ENCODE data around the gene CHD1.

Gene CHD1

DNA sequence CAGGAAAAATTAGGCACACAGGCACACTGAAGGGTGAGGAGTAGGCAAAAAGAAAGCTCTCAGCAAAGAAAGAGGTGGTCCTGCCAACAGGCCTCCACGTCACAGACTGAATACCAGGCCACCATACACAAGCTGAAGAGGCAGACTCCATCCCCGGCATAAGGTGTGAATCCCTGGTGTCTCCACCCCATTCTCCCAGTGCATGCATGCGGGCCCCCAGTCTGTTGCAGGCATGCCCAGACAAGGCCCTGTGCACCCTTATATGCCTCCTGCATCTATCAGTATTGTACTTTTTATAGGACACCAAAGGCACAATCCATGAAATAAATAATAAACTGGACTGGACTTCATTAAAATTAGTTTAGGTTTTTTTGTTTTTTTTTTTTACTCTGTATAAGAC, 82.3 kb downstream of the CHD1 start:
- Histone ChIP-seq H2AFZ (ENCODE audit: low read depth, low read length, severe bottlenecking) (no peak overlapping the region), H3K4me3 (ENCODE audit: insufficient read depth, low read length, poor library complexity, severe bottlenecking) (no peak overlapping the region), H3K27ac (ENCODE audit: low read depth, low read length) (no peak overlapping the region), H3K79me2 (ENCODE audit: insufficient read depth, low read length) (no peaks in the 10 kb centered on the region), H3K9me3 (ENCODE audit: insufficient read depth, low read length) (peaks cover 12% of the 10 kb centered on the region; the same call in 1 of the 2 replicates), H3F3A (ENCODE audit: insufficient read depth) (0 out of 2 replicates have a peak, but pooled peaks cover 4% of the 10 kb centered on the region), H3K9me2 (replicated peaks; ENCODE audit: insufficient read depth, low read length) (no peaks in the 10 kb centered on the region), H4K20me1 (ENCODE audit: low read depth, low read length) (no peaks in the 10 kb centered on the region), H3K36me3 (ENCODE audit: low read length) (no peaks in the 10 kb centered on the region), H3K27me3 (ENCODE audit: low read length) (no peaks in the 10 kb centered on the region), H3K4me2 (ENCODE audit: low read depth, low read length, poor library complexity, severe bottlenecking) (no peak overlapping the region), H3K9ac (ENCODE audit: low read length) (no peak overlapping the region)
- TF ChIP-seq EZH2phosphoT487 (conservative IDR thresholded peaks at IDR 0.05; ENCODE audit: low read length), result no peak
- TF ChIP-seq, protein P1, sequence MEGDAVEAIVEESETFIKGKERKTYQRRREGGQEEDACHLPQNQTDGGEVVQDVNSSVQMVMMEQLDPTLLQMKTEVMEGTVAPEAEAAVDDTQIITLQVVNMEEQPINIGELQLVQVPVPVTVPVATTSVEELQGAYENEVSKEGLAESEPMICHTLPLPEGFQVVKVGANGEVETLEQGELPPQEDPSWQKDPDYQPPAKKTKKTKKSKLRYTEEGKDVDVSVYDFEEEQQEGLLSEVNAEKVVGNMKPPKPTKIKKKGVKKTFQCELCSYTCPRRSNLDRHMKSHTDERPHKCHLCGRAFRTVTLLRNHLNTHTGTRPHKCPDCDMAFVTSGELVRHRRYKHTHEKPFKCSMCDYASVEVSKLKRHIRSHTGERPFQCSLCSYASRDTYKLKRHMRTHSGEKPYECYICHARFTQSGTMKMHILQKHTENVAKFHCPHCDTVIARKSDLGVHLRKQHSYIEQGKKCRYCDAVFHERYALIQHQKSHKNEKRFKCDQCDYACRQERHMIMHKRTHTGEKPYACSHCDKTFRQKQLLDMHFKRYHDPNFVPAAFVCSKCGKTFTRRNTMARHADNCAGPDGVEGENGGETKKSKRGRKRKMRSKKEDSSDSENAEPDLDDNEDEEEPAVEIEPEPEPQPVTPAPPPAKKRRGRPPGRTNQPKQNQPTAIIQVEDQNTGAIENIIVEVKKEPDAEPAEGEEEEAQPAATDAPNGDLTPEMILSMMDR (IDR thresholded peaks at IDR 0.05; ENCODE audit: insufficient read depth, low read length, poor library complexity, severe bottlenecking), result no peak

DNA sequence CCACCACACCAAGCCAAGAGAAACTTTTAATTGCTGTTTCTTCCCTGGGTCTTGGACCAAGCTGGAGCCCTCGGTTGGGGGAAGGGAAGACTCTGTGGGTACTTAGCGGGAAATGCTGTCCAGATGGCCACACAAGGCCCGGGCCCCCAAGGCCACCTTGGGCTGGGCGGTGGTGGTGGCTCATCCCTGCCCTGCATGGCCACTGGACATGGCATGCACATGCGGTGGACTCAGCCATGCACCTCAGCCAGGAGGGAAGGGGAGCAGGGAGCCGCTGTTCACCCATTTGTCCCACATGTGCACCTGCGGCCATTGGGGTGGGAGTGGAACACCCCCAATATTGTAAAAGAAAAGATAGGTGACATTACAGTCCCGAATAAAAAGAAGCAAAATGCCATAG, 82.9 kb downstream of the CHD1 start:
- peaks cover 12% of the 10 kb centered on the region; the same call in 1 of the 2 replicates for H3K9me3 ChIP-seq (ENCODE audit: insufficient read depth, low read length)
- TF ChIP-seq, protein P1 (IDR thresholded peaks at IDR 0.05; ENCODE audit: insufficient read depth, low read length, poor library complexity, severe bottlenecking), result no peak
- no peak for TF ChIP-seq EZH2phosphoT487 (conservative IDR thresholded peaks at IDR 0.05; ENCODE audit: low read length)
- H3K79me2 ChIP-seq (ENCODE audit: insufficient read depth, low read length), result no peaks in the 10 kb centered on the region

DNA sequence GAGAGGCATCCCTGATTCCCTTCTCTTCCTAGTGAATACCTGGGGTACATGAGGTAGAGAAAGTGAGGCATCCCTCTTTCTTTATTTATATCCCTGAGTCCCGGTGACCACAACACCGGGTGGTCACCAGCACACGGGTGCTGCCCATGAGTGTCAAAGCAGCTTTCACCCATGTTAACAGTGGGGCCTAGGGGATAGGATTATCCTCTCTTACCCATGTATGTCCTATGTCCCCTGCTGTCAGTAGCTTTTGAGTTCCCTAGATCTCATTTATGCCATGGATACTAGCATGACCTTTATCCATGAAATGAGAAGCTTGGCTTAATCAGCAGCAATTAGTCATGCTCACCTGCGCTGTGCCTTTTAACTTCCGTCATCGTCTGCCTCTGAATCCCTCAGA, 83.9 kb downstream of the CHD1 start:
- TF ChIP-seq EZH2phosphoT487 (conservative IDR thresholded peaks at IDR 0.05; ENCODE audit: low read length), result no peak
- TF ChIP-seq, protein P1 (IDR thresholded peaks at IDR 0.05; ENCODE audit: insufficient read depth, low read length, poor library complexity, severe bottlenecking), result no peak

More for the DNA sequence above, 82.9 kb downstream of the CHD1 start:
- H4K20me1 ChIP-seq (ENCODE audit: low read depth, low read length), result no peaks in the 10 kb centered on the region
- H3K27ac ChIP-seq (ENCODE audit: low read depth, low read length), result no peak overlapping the region
- H3K27me3 ChIP-seq (ENCODE audit: low read length), result no peaks in the 10 kb centered on the region
- H3F3A ChIP-seq (ENCODE audit: insufficient read depth), result 0 out of 2 replicates have a peak, but pooled peaks cover 4% of the 10 kb centered on the region
- no peaks in the 10 kb centered on the region for H3K9me2 ChIP-seq (replicated peaks; ENCODE audit: insufficient read depth, low read length)
- no peak overlapping the region for H3K4me3 ChIP-seq (ENCODE audit: insufficient read depth, low read length, poor library complexity, severe bottlenecking)
- H2AFZ ChIP-seq (ENCODE audit: low read depth, low read length, severe bottlenecking), result no peak overlapping the region
- no peak overlapping the region for H3K9ac ChIP-seq (ENCODE audit: low read length)
- no peak overlapping the region for H3K4me2 ChIP-seq (ENCODE audit: low read depth, low read length, poor library complexity, severe bottlenecking)
- H3K36me3 ChIP-seq (ENCODE audit: low read length), result no peaks in the 10 kb centered on the region

More for the DNA sequence above, 83.9 kb downstream of the CHD1 start:
- Histone ChIP-seq H3K27ac (ENCODE audit: low read depth, low read length) (no peak overlapping the region), H4K20me1 (ENCODE audit: low read depth, low read length) (no peaks in the 10 kb centered on the region), H3K79me2 (ENCODE audit: insufficient read depth, low read length) (no peaks in the 10 kb centered on the region), H3K4me2 (ENCODE audit: low read depth, low read length, poor library complexity, severe bottlenecking) (no peak overlapping the region), H3K9me2 (replicated peaks; ENCODE audit: insufficient read depth, low read length) (no peaks in the 10 kb centered on the region), H3K9ac (ENCODE audit: low read length) (no peak overlapping the region), H2AFZ (ENCODE audit: low read depth, low read length, severe bottlenecking) (no peak overlapping the region), H3K36me3 (ENCODE audit: low read length) (no peaks in the 10 kb centered on the region), H3K27me3 (ENCODE audit: low read length) (no peaks in the 10 kb centered on the region), H3K4me3 (ENCODE audit: insufficient read depth, low read length, poor library complexity, severe bottlenecking) (no peak overlapping the region), H3F3A (ENCODE audit: insufficient read depth) (no peaks in the 10 kb centered on the region), H3K9me3 (ENCODE audit: insufficient read depth, low read length) (peaks cover 12% of the 10 kb centered on the region; the same call in 1 of the 2 replicates)

All from SU-DHL-6 (cell line).